ENCODE results near the gene VTI1A.
"Not testable (repeated sequence)": the region's sequence is repeated elsewhere in the genome, so short reads cannot be mapped to it uniquely, and the experiment has no call there.

The VTI1A gene

GRCh38 chr10:112487964-112488363, 40.9 kb downstream of the VTI1A start:
- no peak overlapping the region for H3K4me3 ChIP-seq (ENCODE audit: low read length)
- no peak for TF ChIP-seq CTCF (conservative IDR thresholded peaks at IDR 0.05; ENCODE audit: low read depth, low read length)
- no peak for DNase-seq (ENCODE audit: low read depth)

- no peak for TF ChIP-seq CTCF (conservative IDR thresholded peaks at IDR 0.05; ENCODE audit: low read depth, low read length)
- no peak for DNase-seq (ENCODE audit: low read depth)
- no peak overlapping the region for H3K4me3 ChIP-seq (ENCODE audit: low read length)
These were observed 43.5 kb downstream of the VTI1A start for GRCh38 chr10:112490545-112490944.

- no peak for DNase-seq (ENCODE audit: low read depth)
- H3K4me3 ChIP-seq (ENCODE audit: low read length): no peak overlapping the region
- TF ChIP-seq CTCF (conservative IDR thresholded peaks at IDR 0.05; ENCODE audit: low read depth, low read length): no peak
These were observed 44.1 kb downstream of the VTI1A start for GRCh38 chr10:112491144-112491543.

- no peak overlapping the region for H3K4me3 ChIP-seq (ENCODE audit: low read length)
- DNase-seq (ENCODE audit: low read depth): no peak
- TF ChIP-seq CTCF (conservative IDR thresholded peaks at IDR 0.05; ENCODE audit: low read depth, low read length): no peak
These were observed 45.7 kb downstream of the VTI1A start for GRCh38 chr10:112492736-112493135.

- no peak overlapping the region for H3K4me3 ChIP-seq (ENCODE audit: low read length)
- no peak for DNase-seq (ENCODE audit: low read depth)
- no peak for TF ChIP-seq CTCF (conservative IDR thresholded peaks at IDR 0.05; ENCODE audit: low read depth, low read length)
These were observed 50.4 kb downstream of the VTI1A start for GRCh38 chr10:112497347-112497950.

GRCh38 chr10:112498806-112499205, 51.8 kb downstream of the VTI1A start:
- TF ChIP-seq CTCF (conservative IDR thresholded peaks at IDR 0.05; ENCODE audit: low read depth, low read length): no peak
- H3K4me3 ChIP-seq (ENCODE audit: low read length): no peak overlapping the region
- no peak for DNase-seq (ENCODE audit: low read depth)

- H3K4me3 ChIP-seq (ENCODE audit: low read length): not testable (repeated sequence)
These were observed 53.0 kb downstream of the VTI1A start for GRCh38 chr10:112499985-112500384.

GRCh38 chr10:112502536-112502935, 55.5 kb downstream of the VTI1A start:
- no peak for DNase-seq (ENCODE audit: low read depth)
- TF ChIP-seq CTCF (conservative IDR thresholded peaks at IDR 0.05; ENCODE audit: low read depth, low read length): no peak
- no peak overlapping the region for H3K4me3 ChIP-seq (ENCODE audit: low read length)

More at GRCh38 chr10:112499985-112500384, 53.0 kb downstream of the VTI1A start:
- not testable (repeated sequence) for DNase-seq (ENCODE audit: low read depth)
